MM.1S (cell line): ENCODE measurements around the gene TMEM45A.

Experiments used
- DNase-seq: peaks from one replicate; pipeline ENCODE4 v3.0.0-alpha.2; 2015
- H2AFZ ChIP-seq: fragments of 300-600 bp; sonication (generic); 2 replicates; pipeline ENCODE4 v1.6.0; 2016; ENCODE audit warnings: antibody characterized with exemption, low read length
- H3F3A ChIP-seq: fragments of 300-600 bp; sonication (generic); 2 replicates; pipeline ENCODE4 v1.6.1; 2016; ENCODE audit warnings: mild to moderate bottlenecking, antibody characterized with exemption, low read length, moderate library complexity, mixed read lengths; ENCODE audit not compliant: insufficient read depth
- H3K27ac ChIP-seq: fragments of 300-600 bp; sonication (generic); 2 replicates; pipeline ENCODE4 v1.5.1; 2016; ENCODE audit warnings: mild to moderate bottlenecking, low read length
- H3K27me3 ChIP-seq: fragments of 300-600 bp; sonication (generic); replicated peaks from 2 replicates; pipeline ENCODE4 v1.6.0; 2016; ENCODE audit warnings: low read length; ENCODE audit not compliant: insufficient read depth
- H3K36me3 ChIP-seq: fragments of 300-600 bp; sonication (generic); replicated peaks from 2 replicates; pipeline ENCODE4 v1.6.1; 2016; ENCODE audit warnings: mild to moderate bottlenecking, low read length, mixed read lengths; ENCODE audit not compliant: insufficient read depth
- H3K4me1 ChIP-seq: fragments of 300-600 bp; sonication (generic); 2 replicates; pipeline ENCODE4 v1.6.1; 2016; ENCODE audit warnings: low read length, mixed read lengths
- H3K4me2 ChIP-seq: fragments of 300-600 bp; sonication (generic); 2 replicates; pipeline ENCODE4 v1.6.0; 2016; ENCODE audit warnings: low read depth, low read length
- H3K4me3 ChIP-seq: fragments of 300-600 bp; sonication (generic); 2 replicates; pipeline ENCODE4 v1.5.1; 2016; ENCODE audit warnings: low read length, mixed read lengths
- H3K79me2 ChIP-seq: fragments of 300-600 bp; sonication (generic); 2 replicates; pipeline ENCODE4 v1.6.1; 2016; ENCODE audit warnings: mixed run types, low read length, mixed read lengths
- H3K9ac ChIP-seq: fragments of 300-600 bp; sonication (generic); 2 replicates; pipeline ENCODE4 v1.6.1; 2016; ENCODE audit warnings: low read length, mixed read lengths
- H3K9me2 ChIP-seq: fragments of 300-600 bp; sonication (generic); replicated peaks from 2 replicates; pipeline ENCODE4 v1.6.1; 2016; ENCODE audit warnings: mild to moderate bottlenecking, low read length, mixed read lengths; ENCODE audit not compliant: insufficient read depth
- H3K9me3 ChIP-seq: fragments of 300-600 bp; sonication (generic); replicated peaks from 2 replicates; pipeline ENCODE4 v1.6.1; 2016; ENCODE audit warnings: mild to moderate bottlenecking, low read length, mixed read lengths; ENCODE audit not compliant: insufficient read depth
- H4K20me1 ChIP-seq: fragments of 300-600 bp; sonication (generic); 2 replicates; pipeline ENCODE4 v1.6.1; 2016; ENCODE audit warnings: mild to moderate bottlenecking, low read length, moderate library complexity, mixed read lengths; ENCODE audit not compliant: insufficient read depth
- EZH2 ChIP-seq: fragments of 300-600 bp; sonication (generic); optimal IDR thresholded peaks from 2 replicates; pipeline ENCODE3; 2017; ENCODE audit warnings: low read depth, mild to moderate bottlenecking, antibody characterized with exemption, low read length, mixed read lengths
- EZH2phosphoT487 ChIP-seq: fragments of 300-600 bp; sonication (generic); IDR thresholded peaks from 2 replicates; pipeline ENCODE4 v1.6.1; 2018; ENCODE audit warnings: antibody characterized with exemption, low read length
- TF ChIP-seq, protein P1 (sequence below): fragments of 300-600 bp; sonication (generic); IDR thresholded peaks from 2 replicates; pipeline ENCODE4 v1.5.1; 2016; ENCODE audit warnings: antibody characterized with exemption, low read length, mixed read lengths

TMEM45A gene

DNA sequence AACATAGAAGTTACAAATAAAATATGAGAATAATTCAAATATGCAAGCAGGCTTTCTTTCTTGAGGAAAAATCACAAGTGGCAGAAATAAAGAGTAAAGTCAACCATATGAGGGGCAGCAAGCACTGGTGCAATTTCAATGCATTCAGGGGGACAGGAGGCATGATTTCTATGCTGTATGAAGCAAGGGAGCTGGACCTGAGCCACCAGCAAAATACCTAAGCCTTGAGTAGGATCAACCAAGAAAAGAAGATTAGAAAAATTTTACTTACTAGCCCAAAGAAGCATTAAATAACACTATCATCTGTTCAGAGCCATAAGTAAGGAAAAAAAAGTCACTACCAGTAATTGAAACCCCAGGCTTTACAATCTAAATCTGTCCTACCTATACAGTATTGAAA, 123.3 kb downstream of the TMEM45A start:
- Histone ChIP-seq H3K36me3 (no peaks in the 10 kb centered on the region), H3K9me2 (no peaks in the 10 kb centered on the region), H3K9ac (no peak overlapping the region), H4K20me1 (no peaks in the 10 kb centered on the region), H3F3A (no peaks in the 10 kb centered on the region), H3K4me2 (no peak overlapping the region), H3K79me2 (no peaks in the 10 kb centered on the region), H3K4me3 (no peak overlapping the region), H3K4me1 (no peaks in the 10 kb centered on the region), H3K27ac (no peak overlapping the region), H3K9me3 (no peaks in the 10 kb centered on the region), H3K27me3 (no peaks in the 10 kb centered on the region), H2AFZ (no peak overlapping the region)
- TF ChIP-seq EZH2 (no peak), EZH2phosphoT487 (no peak)
- TF ChIP-seq, protein P1, sequence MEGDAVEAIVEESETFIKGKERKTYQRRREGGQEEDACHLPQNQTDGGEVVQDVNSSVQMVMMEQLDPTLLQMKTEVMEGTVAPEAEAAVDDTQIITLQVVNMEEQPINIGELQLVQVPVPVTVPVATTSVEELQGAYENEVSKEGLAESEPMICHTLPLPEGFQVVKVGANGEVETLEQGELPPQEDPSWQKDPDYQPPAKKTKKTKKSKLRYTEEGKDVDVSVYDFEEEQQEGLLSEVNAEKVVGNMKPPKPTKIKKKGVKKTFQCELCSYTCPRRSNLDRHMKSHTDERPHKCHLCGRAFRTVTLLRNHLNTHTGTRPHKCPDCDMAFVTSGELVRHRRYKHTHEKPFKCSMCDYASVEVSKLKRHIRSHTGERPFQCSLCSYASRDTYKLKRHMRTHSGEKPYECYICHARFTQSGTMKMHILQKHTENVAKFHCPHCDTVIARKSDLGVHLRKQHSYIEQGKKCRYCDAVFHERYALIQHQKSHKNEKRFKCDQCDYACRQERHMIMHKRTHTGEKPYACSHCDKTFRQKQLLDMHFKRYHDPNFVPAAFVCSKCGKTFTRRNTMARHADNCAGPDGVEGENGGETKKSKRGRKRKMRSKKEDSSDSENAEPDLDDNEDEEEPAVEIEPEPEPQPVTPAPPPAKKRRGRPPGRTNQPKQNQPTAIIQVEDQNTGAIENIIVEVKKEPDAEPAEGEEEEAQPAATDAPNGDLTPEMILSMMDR: no peak
- DNase-seq: no peak

DNA sequence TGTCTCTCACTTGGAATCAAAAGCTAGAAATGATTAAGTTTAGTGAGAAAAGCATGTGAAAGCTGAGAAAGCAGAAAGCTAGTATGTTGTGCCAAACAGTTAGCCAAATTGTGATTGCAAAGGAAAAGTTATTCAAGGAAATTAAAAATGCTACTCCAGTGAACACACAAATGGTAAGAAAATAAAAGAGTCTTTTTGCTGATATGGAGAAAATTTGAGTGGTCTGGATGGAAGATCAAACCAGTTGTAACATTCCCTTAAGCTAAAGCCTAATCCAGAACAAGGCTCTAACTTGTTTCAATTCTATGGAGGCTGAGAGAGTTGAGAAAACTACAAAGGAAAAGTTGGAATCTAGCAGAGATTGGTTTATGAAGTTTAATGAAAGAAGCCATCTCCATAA, 128.8 kb downstream of the TMEM45A start:
- Histone ChIP-seq H3K9me2 (no peaks in the 10 kb centered on the region), H3K4me1 (no peaks in the 10 kb centered on the region), H2AFZ (no peak overlapping the region), H3K4me3 (no peak overlapping the region), H3K4me2 (no peak overlapping the region), H3K9me3 (no peaks in the 10 kb centered on the region), H3K27ac (no peak overlapping the region), H3K79me2 (no peaks in the 10 kb centered on the region), H3K9ac (no peak overlapping the region), H3F3A (no peaks in the 10 kb centered on the region), H4K20me1 (no peaks in the 10 kb centered on the region), H3K36me3 (no peaks in the 10 kb centered on the region), H3K27me3 (no peaks in the 10 kb centered on the region)
- TF ChIP-seq EZH2 (no peak), EZH2phosphoT487 (no peak)
- TF ChIP-seq, protein P1: no peak
- DNase-seq: no peak
